ENCODE results near the gene SOX13.
"Not testable (repeated sequence)": the region's sequence is repeated elsewhere in the genome, so short reads cannot be mapped to it uniquely, and the experiment has no call there.

The SOX13 gene

DNA sequence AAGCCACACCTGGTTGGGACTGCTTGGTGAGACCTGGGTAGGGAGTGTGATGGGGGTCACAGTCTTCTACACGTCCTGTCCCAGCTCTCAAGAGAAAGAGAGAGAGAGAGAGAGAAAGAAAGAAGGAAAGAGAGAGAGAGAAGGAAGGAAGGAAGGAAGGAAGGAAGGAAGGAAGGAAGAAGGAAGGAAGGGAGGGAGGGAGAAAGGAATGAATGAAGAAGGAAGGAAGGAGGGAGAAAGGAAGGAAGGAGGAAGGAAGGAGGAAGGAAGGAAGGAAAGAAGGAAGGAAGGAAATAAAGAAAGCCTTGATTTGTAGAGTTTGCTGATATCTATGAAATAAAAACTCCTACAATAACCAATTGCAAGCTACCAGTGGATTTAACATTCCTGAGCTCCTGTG is 28.5 kb upstream of the SOX13 start:
- no peak for TF ChIP-seq CTCF (IDR thresholded peaks at IDR 0.05; ENCODE audit: control insufficient read depth, extremely low read depth, insufficient read depth)
- H3K4me3 ChIP-seq (ENCODE audit: low read depth, low read length): no peak overlapping the region
- DNase-seq (ENCODE audit: low read depth): no peak

- DNase-seq (ENCODE audit: low read depth): no peak
- no peak for TF ChIP-seq CTCF (IDR thresholded peaks at IDR 0.05; ENCODE audit: control insufficient read depth, extremely low read depth, insufficient read depth)
- no peak overlapping the region for H3K4me3 ChIP-seq (ENCODE audit: low read depth, low read length)
Observed at GRCh38 chr1:204045430-204045829, 27.5 kb upstream of the SOX13 start.

- H3K4me3 ChIP-seq (ENCODE audit: low read depth, low read length): no peak overlapping the region
- no peak for TF ChIP-seq CTCF (IDR thresholded peaks at IDR 0.05; ENCODE audit: control insufficient read depth, extremely low read depth, insufficient read depth)
- no peak for DNase-seq (ENCODE audit: low read depth)
Observed at GRCh38 chr1:204046346-204046745, 26.6 kb upstream of the SOX13 start.

- not testable (repeated sequence) for DNase-seq (ENCODE audit: low read depth); H3K4me3 ChIP-seq (ENCODE audit: low read depth, low read length)
Observed at GRCh38 chr1:204048796-204049195, 24.1 kb upstream of the SOX13 start.

GRCh38 chr1:204051258-204051657 is 21.7 kb upstream of the SOX13 start:
- no peak for DNase-seq (ENCODE audit: low read depth)
- TF ChIP-seq CTCF (IDR thresholded peaks at IDR 0.05; ENCODE audit: control insufficient read depth, extremely low read depth, insufficient read depth): no peak
- no peak overlapping the region for H3K4me3 ChIP-seq (ENCODE audit: low read depth, low read length)

- TF ChIP-seq CTCF (IDR thresholded peaks at IDR 0.05; ENCODE audit: control insufficient read depth, extremely low read depth, insufficient read depth): no peak
- no peak for DNase-seq (ENCODE audit: low read depth)
- no peak overlapping the region for H3K4me3 ChIP-seq (ENCODE audit: low read depth, low read length)
Observed at GRCh38 chr1:204051718-204052117, 21.2 kb upstream of the SOX13 start.

DNA sequence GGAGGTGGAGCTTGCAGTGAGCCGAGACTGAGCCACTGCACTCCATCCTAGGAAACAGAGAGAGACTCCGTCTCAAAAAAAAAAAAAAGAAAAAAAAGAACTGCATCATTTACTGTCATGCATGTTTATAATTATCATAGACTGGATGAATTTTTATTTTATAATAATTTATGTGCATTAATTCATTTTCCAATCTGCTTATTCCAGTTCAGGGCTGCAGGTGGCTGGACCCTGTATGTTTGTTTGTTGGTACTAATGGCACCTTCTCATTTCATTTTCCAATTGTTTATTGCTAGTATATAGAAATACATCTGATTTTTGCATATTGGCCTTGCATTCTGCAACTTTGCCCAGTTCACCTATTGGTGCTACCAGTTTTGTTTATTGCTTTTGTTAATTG is 19.0 kb upstream of the SOX13 start:
- TF ChIP-seq CTCF (IDR thresholded peaks at IDR 0.05; ENCODE audit: control insufficient read depth, extremely low read depth, insufficient read depth): no peak
- no peak overlapping the region for H3K4me3 ChIP-seq (ENCODE audit: low read depth, low read length)
- no peak for DNase-seq (ENCODE audit: low read depth)

DNA sequence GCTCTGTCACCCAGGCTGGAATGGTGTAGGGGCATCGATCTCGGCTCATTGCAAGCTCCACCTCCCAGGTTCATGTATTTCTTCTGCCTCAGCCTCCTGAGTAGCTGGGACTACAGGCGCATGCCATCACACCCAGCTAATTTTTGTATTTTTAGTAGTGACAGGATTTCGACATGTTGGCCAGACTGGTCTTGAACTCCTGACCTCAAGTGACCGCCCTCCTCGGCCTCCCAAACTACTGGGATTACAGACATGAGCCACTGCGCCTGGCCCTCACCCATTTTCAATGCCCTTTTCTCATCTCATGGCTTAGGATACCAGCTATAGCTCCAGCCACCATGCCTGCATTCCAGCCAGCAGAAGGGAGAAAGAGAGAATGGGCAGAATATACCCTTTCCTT is 12.9 kb upstream of the SOX13 start:
- no peak for DNase-seq (ENCODE audit: low read depth)
- no peak for TF ChIP-seq CTCF (IDR thresholded peaks at IDR 0.05; ENCODE audit: control insufficient read depth, extremely low read depth, insufficient read depth)
- H3K4me3 ChIP-seq (ENCODE audit: low read depth, low read length): no peak overlapping the region
